GM18520 (cell line): ENCODE measurements around the gene L3MBTL4.

Experiments used
- ATAC-seq: cut with Tn5 transposase; IDR thresholded peaks from one replicate; pipeline ENCODE4 v1.9.1; 2021; ENCODE audit not compliant: unreplicated experiment

Gene L3MBTL4

GRCh38 chr18:6366776-6367175 lies 47.9 kb downstream of the L3MBTL4 start:
- ATAC-seq, result no peak

GRCh38 chr18:6365385-6365784 lies 49.3 kb downstream of the L3MBTL4 start:
- no peak for ATAC-seq

GRCh38 chr18:6363216-6363615 lies 51.5 kb downstream of the L3MBTL4 start:
- peak; percentile 78 for ATAC-seq

- no peak for ATAC-seq
These were observed 52.1 kb downstream of the L3MBTL4 start for GRCh38 chr18:6362559-6363129.

GRCh38 chr18:6357668-6358067 lies 57.0 kb downstream of the L3MBTL4 start:
- no peak for ATAC-seq

- ATAC-seq, result peak; percentile 78
These were observed 58.7 kb downstream of the L3MBTL4 start for GRCh38 chr18:6355789-6356589.

GRCh38 chr18:6352275-6352674 lies 62.4 kb downstream of the L3MBTL4 start:
- no peak for ATAC-seq

- no peak for ATAC-seq
These were observed 71.7 kb downstream of the L3MBTL4 start for GRCh38 chr18:6342990-6343389.

- no peak for ATAC-seq
These were observed 73.0 kb downstream of the L3MBTL4 start for GRCh38 chr18:6341709-6342108.

- no peak for ATAC-seq
These were observed 73.4 kb downstream of the L3MBTL4 start for GRCh38 chr18:6341303-6341702.

GRCh38 chr18:6340121-6340520 lies 74.6 kb downstream of the L3MBTL4 start:
- no peak for ATAC-seq

GRCh38 chr18:6336239-6336638 lies 78.5 kb downstream of the L3MBTL4 start:
- no peak for ATAC-seq

- no peak for ATAC-seq
These were observed 80.7 kb downstream of the L3MBTL4 start for GRCh38 chr18:6333981-6334380.

- no peak for ATAC-seq
These were observed 82.8 kb downstream of the L3MBTL4 start for GRCh38 chr18:6331872-6332271.

GRCh38 chr18:6330786-6331185 lies 83.9 kb downstream of the L3MBTL4 start:
- no peak for ATAC-seq

- ATAC-seq, result no peak
These were observed 86.1 kb downstream of the L3MBTL4 start for GRCh38 chr18:6328621-6329010.

GRCh38 chr18:6327895-6328620 lies 86.7 kb downstream of the L3MBTL4 start:
- no peak for ATAC-seq

- ATAC-seq, result no peak
These were observed 87.2 kb downstream of the L3MBTL4 start for GRCh38 chr18:6327485-6327884.

GRCh38 chr18:6326566-6326965 lies 88.1 kb downstream of the L3MBTL4 start:
- ATAC-seq, result no peak

GRCh38 chr18:6323319-6323889 lies 91.3 kb downstream of the L3MBTL4 start:
- ATAC-seq, result no peak

GRCh38 chr18:6315517-6316331 lies 99.0 kb downstream of the L3MBTL4 start:
- no peak for ATAC-seq
